Activated T-helper 2 cell treated with anti-CD3 and anti-CD28 coated beads, Interferon-gamma antibody, Interleukin-2, Interleukin-4, amounts not matched to agents 10 μg/mL and 5 μg/mL and 100 μg/mL, durations not matched to agents 14 hours and 24 hours and 36 hours (primary cell): Measurements from ENCODE around the gene KIF25. TPM values are rescaled to one million over a fixed set of nuclear protein-coding genes. Genes with fewer than 3 reads are reported as not detected.
"Not testable (repeated sequence)": the region's sequence is repeated elsewhere in the genome, so short reads cannot be mapped to it uniquely, and the experiment has no call there.

Source experiments
- DNase-seq: peaks from one replicate; pipeline ENCODE4 v3.0.0; 2021; ENCODE audit warnings: low spot score
- H3K27ac Mint-ChIP-seq: one replicate; pipeline ENCODE4 v1.8.0; 2021; ENCODE audit warnings: mixed read lengths
- H3K27me3 Mint-ChIP-seq: one replicate; pipeline ENCODE4 v1.8.0; 2021; ENCODE audit warnings: low read depth, mixed read lengths
- H3K36me3 Mint-ChIP-seq: one replicate; pipeline ENCODE4 v1.8.0; 2021; ENCODE audit warnings: low read depth, mixed read lengths
- H3K4me1 Mint-ChIP-seq: one replicate; pipeline ENCODE4 v1.8.0; 2021; ENCODE audit warnings: low read depth, mixed read lengths
- H3K4me3 Mint-ChIP-seq: one replicate; pipeline ENCODE4 v1.8.0; 2021; ENCODE audit warnings: low read depth, mild to moderate bottlenecking, moderate library complexity, mixed read lengths
- H3K9me3 Mint-ChIP-seq: one replicate; pipeline ENCODE4 v1.8.0; 2021; ENCODE audit warnings: mixed read lengths
- intact Hi-C: fragments of 100-400 bp; cut with micrococcal nuclease; formaldehyde crosslinking; loops from one replicate; pipeline ENCODE4 v1.15.1; 2023
- total RNA-seq: library from RNA; stranded (reverse); gene quantifications from 2 replicates; pipeline ENCODE4 v1.2.3, GENCODE V29; 2022

Gene KIF25
- total RNA-seq, 1 donor from 2014 or later: not detected

DNA sequence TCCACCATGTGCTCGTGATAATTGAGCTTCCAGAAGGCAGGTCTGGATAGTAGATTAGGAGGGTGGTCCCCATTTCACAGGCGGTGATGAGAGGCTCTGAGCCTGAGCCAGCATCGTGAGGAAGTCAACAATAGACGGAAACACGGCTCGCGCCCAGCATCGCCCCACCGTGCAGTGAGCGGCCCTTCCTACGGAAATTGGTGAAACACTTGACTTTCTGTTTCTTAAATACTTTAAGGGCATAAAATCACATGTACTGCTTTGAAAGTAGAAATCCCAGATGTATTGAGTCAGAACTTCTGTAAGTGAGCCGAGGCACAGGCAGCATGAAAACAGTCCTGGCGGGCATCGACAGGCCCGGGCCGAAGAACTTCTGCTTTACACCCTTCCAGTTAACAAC is 4.3 kb upstream of the KIF25 start:
- no peak for DNase-seq
- no peak overlapping the region for H3K27ac Mint-ChIP-seq
- no peaks in the 10 kb centered on the region for H3K27me3 Mint-ChIP-seq
- H3K36me3 Mint-ChIP-seq: no peaks in the 10 kb centered on the region
- no peaks in the 10 kb centered on the region for H3K4me1 Mint-ChIP-seq
- intact Hi-C loops: no loop called here
- no peaks in the 10 kb centered on the region for H3K9me3 Mint-ChIP-seq
- H3K4me3 Mint-ChIP-seq: no peak overlapping the region

DNA sequence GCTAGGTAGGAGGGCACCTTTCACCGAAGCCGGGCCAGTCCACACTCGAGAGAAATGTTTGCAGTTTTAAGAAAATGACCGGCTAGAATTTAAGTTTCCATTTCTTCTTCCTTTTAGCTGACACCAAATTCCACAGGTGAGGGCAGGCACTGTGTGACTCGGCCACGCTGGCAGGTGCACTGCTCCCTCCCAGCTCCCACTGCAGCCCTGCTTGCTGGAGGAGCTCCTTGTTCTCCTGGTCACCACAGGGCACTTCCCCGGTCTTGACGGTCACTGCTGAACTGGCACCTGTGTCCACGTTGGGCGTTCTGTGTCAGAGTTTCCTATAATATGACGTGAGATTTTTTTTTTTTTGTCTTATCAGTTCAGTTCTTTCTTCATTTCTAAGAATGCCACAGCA is 3.6 kb upstream of the KIF25 start:
- no peak overlapping the region for H3K27ac Mint-ChIP-seq
- no peaks in the 10 kb centered on the region for H3K4me1 Mint-ChIP-seq
- no peak for DNase-seq
- intact Hi-C loops: no loop called here
- no peaks in the 10 kb centered on the region for H3K27me3 Mint-ChIP-seq
- H3K4me3 Mint-ChIP-seq: no peak overlapping the region
- H3K36me3 Mint-ChIP-seq: no peaks in the 10 kb centered on the region
- H3K9me3 Mint-ChIP-seq: no peaks in the 10 kb centered on the region

DNA sequence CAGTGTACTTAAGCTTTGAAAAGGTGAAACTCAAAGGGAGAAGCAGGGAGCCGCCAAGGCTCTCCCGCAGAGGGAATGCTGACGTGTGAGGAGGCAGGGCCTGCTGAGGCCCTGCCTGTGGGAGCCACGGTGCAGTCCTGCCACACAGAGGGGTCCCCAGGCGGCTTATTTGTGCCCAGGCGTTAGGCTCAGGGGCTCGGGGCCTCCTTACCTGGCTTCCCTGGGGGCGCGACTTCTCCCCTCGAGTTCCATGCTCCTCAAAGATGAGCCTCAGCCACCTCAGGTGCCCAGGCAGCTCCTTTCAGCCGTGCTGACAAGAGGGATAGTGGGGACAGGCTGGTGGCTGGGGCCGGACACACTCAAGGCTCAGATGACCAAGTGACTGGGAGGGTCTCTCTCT is 2.2 kb upstream of the KIF25 start:
- Mint-ChIP-seq H3K4me3 (no peak overlapping the region), H3K27me3 (no peaks in the 10 kb centered on the region)

DNA sequence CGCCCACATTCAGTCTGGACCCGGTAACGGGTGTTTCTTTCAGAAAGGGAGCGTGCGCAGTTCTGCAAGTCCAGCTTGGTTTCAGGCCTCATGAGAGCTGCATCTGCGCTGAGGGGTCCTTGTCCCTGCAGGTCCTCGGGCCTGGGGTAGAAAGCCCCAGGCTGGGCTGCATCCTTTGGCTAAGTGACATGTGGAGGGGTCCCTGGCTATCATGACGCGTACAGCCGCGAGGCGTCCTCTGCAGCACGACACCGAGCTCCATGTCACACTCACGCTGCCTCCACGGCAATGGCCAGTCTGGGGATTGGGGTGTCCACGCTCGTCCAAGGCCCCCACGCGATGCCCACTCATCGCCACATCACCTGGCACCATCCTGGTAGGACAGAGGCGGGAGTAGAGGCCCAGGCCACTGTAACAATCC is 1.7 kb upstream of the KIF25 start:
- DNase-seq: no peak
- H3K27me3 Mint-ChIP-seq: no peaks in the 10 kb centered on the region
- intact Hi-C loops: no loop called here
- H3K4me1 Mint-ChIP-seq: no peaks in the 10 kb centered on the region
- H3K9me3 Mint-ChIP-seq: no peaks in the 10 kb centered on the region
- H3K36me3 Mint-ChIP-seq: no peaks in the 10 kb centered on the region
- no peak overlapping the region for H3K27ac Mint-ChIP-seq
- no peak overlapping the region for H3K4me3 Mint-ChIP-seq

More for the DNA sequence above, 2.2 kb upstream of the KIF25 start:
- intact Hi-C loops: no loop called here
- no peaks in the 10 kb centered on the region for H3K9me3 Mint-ChIP-seq
- DNase-seq: no peak
- H3K36me3 Mint-ChIP-seq: no peaks in the 10 kb centered on the region
- H3K27ac Mint-ChIP-seq: no peak overlapping the region
- H3K4me1 Mint-ChIP-seq: no peaks in the 10 kb centered on the region

DNA sequence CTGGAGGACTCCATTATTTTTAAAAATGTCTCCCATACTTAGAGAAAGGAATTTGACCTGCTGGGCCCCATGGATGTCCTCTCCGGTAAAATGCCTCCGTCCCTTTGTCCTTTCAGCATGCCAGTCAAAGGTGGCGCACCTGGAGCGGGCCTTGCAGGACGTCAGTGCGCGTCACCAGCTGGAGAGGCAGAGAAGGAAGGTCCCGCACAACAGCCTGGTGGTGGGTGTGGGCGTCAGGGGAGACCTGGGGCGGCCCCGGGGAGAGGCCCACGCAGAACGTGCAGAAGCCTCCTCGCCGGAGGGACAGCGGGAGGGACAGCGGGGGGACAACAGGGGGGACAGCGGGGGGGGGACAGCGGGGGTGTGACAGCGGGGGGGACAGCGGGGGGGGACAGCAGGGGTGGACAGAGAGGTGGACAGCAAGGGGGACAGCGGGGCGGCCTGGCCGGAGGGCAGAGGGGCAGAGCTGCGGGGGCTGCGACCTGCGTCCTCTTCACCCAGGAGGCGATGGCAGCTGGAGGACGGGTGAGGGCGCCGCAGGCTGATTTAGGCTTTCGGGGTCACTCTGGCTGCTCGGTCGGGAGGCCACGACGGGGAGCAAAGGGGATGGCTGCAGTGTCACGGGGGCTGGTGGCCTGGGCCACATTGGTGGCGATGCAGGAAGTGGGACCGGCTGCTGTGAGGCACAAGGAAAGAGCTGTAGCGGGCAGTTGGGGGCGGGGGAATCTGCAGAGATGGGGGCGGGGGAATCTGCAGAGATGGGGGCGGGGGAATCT is 859 bp upstream of the KIF25 start:
- intact Hi-C loops: no loop called here
- Mint-ChIP-seq H3K9me3 (no peaks in the 10 kb centered on the region), H3K4me1 (no peaks in the 10 kb centered on the region), H3K4me3 (peak overlapping the region; percentile 21), H3K27me3 (no peaks in the 10 kb centered on the region), H3K27ac (no peak overlapping the region), H3K36me3 (no peaks in the 10 kb centered on the region)
- no peak for DNase-seq

DNA sequence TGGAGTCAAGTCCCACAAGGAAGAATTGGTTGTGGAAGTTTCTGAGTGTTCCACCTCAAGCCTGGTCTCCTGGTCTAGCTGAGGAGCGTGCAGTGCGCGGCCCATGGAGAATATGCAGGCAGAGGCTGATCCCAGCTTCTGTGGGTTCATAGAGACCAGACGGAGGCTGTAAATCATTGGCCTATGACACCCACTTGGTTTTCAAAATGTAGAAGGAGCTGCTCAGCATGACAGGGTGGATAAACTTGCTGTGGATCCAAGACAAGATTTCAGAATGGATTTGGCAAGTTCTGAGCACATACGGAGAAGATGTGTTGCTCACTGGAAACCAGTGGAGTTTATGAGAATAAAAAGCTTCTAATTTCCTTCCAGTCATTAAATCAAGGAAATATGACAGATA is 744 bp downstream of the KIF25 start:
- Mint-ChIP-seq H3K9me3 (no peaks in the 10 kb centered on the region), H3K4me3 (no peak overlapping the region), H3K4me1 (no peaks in the 10 kb centered on the region), H3K27me3 (no peaks in the 10 kb centered on the region), H3K36me3 (no peaks in the 10 kb centered on the region), H3K27ac (no peak overlapping the region)
- DNase-seq: no peak
- intact Hi-C loops: no loop called here

DNA sequence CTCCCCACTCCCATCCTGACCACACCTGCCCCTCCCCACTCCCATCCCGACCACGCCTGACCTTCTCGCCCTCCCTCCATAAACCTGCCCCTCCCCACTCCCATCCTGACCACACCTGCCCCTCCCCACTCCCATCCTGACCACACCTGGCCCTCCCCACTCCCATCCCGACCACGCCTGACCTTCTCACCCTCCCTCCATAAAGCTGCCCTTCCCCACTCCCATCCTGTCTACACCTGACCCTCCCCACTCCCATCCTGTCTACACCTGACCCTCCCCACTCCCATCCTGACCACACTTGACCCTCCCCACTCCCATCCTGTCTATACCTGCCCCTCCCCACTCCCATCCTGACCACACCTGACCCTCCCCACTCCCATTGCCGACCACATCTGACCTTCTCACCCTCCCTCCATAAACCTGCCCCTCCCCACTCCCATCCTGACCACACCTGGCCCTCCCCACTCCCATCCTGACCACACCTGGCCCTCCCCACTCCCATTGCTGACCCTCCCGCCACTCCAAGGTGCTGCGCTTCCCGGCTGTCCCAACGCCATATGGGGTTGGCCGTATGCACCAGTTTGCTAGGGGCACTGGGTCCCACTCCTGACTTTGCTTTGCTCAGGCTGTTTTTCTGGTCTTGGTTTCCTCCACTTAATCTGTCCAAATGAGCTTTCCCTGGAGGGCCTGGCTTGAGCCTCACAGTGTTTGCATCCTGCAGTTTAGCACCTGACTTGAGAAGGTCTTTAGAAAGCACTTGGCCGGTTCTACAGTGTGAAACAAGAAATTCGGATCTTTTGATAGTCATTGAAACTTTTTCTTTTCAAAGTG is 2.9 kb downstream of the KIF25 start:
- DNase-seq: no peak
- H3K36me3 Mint-ChIP-seq: no peaks in the 10 kb centered on the region
- intact Hi-C loops: no loop called here
- no peaks in the 10 kb centered on the region for H3K27me3 Mint-ChIP-seq
- H3K27ac Mint-ChIP-seq: no peak overlapping the region
- H3K4me1 Mint-ChIP-seq: no peaks in the 10 kb centered on the region
- H3K4me3 Mint-ChIP-seq: no peak overlapping the region
- H3K9me3 Mint-ChIP-seq: no peaks in the 10 kb centered on the region

DNA sequence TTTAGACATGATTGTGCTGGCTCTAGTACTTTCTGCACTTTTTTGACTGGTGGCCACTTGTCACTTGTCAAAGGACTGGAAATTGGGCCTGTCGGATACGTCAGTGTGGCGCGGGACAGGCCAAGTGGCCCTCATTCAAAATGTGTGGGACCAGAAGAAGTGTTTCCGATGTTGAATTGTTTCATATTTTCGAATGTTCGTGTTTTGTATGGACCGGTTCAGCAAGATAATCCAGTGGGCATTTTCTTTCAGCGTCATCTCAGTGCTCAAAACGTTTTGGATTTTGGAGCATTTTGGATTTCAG is 3.5 kb downstream of the KIF25 start:
- H3K4me3 Mint-ChIP-seq: no peak overlapping the region
- H3K27me3 Mint-ChIP-seq: no peaks in the 10 kb centered on the region
- no peak overlapping the region for H3K27ac Mint-ChIP-seq
- intact Hi-C loops: no loop called here
- DNase-seq: no peak
- no peaks in the 10 kb centered on the region for H3K36me3 Mint-ChIP-seq
- no peaks in the 10 kb centered on the region for H3K9me3 Mint-ChIP-seq
- H3K4me1 Mint-ChIP-seq: no peaks in the 10 kb centered on the region

DNA sequence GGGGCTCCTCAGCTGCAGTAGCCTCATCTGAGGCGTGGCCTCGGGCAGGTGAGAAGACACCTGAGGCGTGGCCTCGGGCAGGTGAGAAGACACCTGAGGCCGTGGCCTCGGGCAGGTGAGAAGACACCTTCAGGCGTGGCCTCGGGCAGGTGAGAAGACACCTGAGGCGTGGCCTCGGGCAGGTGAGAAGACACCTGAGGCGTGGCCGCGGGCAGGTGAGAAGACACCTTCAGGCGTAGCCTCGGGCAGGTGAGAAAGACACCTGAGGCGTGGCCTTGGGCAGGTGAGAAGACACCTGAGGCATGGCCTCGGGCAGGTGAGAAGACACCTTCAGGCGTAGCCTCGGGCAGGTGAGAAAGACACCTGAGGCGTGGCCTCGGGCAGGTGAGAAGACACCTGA is 4.0 kb downstream of the KIF25 start:
- H3K4me3 Mint-ChIP-seq, H3K36me3 Mint-ChIP-seq, H3K27ac Mint-ChIP-seq, H3K4me1 Mint-ChIP-seq, intact Hi-C loops, H3K27me3 Mint-ChIP-seq, DNase-seq, H3K9me3 Mint-ChIP-seq: not testable (repeated sequence)

DNA sequence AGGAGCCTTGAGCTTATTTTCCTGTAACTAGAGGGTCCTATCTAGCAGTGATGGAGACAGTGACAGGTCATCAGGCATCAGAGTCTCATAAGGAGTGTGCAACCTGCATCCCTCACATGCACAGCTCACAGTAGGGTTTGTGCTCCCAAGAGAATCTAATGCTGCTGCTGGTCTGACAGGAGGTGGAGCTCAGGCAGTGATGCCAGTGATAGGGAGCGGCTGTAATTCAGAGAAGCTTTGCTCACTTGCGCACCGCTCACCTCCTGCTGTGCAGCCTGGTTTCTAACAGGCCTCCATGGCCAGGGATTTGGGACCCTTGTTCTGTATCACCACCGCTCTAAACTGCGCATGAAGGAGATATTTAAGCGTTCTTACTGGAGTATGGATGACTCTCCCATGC is 5.3 kb downstream of the KIF25 start:
- no peaks in the 10 kb centered on the region for H3K4me1 Mint-ChIP-seq
- H3K27ac Mint-ChIP-seq: no peak overlapping the region
- no peak overlapping the region for H3K4me3 Mint-ChIP-seq
- DNase-seq: no peak
- no peaks in the 10 kb centered on the region for H3K9me3 Mint-ChIP-seq
- H3K27me3 Mint-ChIP-seq: no peaks in the 10 kb centered on the region
- no peaks in the 10 kb centered on the region for H3K36me3 Mint-ChIP-seq
- intact Hi-C loops: no loop called here

DNA sequence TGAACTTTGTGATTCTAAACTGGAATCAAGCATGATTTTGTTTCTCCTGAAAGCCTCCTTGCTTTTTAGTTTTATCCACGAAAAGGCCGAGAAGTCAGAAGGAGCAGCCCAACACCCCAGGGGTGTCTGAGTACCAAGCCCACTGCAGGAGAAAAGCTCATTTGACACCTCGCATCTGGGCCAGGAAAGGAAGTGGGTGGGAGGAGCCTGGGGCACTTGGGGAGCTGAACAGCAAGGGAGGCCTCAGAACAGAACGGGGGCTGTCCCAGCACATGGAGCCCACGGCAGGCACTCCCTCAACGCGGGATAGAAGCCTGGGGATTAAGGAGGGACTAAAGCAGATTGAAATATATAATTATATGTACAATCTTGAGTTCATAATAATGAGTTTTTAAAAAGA is 6.6 kb downstream of the KIF25 start:
- DNase-seq: no peak
- no peaks in the 10 kb centered on the region for H3K4me1 Mint-ChIP-seq
- no peak overlapping the region for H3K27ac Mint-ChIP-seq
- peaks cover 5% of the 10 kb centered on the region for H3K9me3 Mint-ChIP-seq
- intact Hi-C loops: no loop called here
- no peaks in the 10 kb centered on the region for H3K36me3 Mint-ChIP-seq
- no peak overlapping the region for H3K4me3 Mint-ChIP-seq
- no peaks in the 10 kb centered on the region for H3K27me3 Mint-ChIP-seq

DNA sequence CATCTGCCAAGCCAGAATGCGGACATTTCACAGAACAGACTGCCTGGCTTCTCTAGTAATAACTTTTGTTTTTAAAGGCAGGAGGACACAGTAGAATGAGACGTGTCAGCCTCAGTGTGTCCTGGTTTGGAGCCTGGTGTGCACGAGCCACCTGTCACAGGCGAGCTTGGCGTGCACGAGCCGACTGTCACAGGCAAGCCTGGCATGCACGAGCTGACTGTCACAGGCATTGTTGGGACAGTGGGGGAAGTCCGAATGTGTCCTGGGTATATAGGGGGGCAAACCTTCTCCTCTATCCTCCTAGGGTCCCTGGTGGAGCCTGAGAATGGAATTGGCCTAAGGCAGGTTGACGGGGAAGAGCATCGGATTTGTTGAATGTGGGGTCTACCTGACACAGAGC is 7.5 kb downstream of the KIF25 start:
- no peak for DNase-seq
- no peak overlapping the region for H3K27ac Mint-ChIP-seq
- no peak overlapping the region for H3K4me3 Mint-ChIP-seq
- H3K4me1 Mint-ChIP-seq: no peaks in the 10 kb centered on the region
- intact Hi-C loops: no loop called here
- H3K9me3 Mint-ChIP-seq: peaks cover 9% of the 10 kb centered on the region
- no peaks in the 10 kb centered on the region for H3K27me3 Mint-ChIP-seq
- no peaks in the 10 kb centered on the region for H3K36me3 Mint-ChIP-seq

DNA sequence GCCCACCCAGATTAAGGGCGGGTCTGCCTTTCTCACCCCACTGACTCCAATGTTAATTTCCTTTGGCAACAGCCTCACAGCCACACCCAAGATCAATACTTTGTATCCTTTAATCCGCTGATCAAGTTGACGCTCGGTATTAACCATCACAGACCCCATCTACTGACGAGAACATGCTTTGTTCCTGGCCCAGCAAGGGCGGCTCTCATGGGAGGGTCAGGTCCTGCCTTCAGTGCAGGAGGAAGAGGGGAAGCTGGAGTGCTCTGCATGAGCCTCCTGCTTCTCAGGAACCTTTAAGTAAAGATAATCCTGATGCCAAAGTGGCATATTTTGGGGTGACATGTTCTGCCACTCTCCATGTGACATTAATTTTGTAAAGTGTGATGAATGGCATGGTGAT is 8.3 kb downstream of the KIF25 start:
- Mint-ChIP-seq H3K36me3 (no peaks in the 10 kb centered on the region), H3K27ac (no peak overlapping the region), H3K4me1 (no peaks in the 10 kb centered on the region), H3K4me3 (no peak overlapping the region), H3K27me3 (no peaks in the 10 kb centered on the region), H3K9me3 (peaks cover 18% of the 10 kb centered on the region)
- no peak for DNase-seq
- intact Hi-C loops: no loop called here
